Thoracic aorta (tissue), 2 donors: ENCODE data around the gene PRPSAP1. TPM values are rescaled to one million over a fixed set of nuclear protein-coding genes. Genes with fewer than 3 reads are reported as not detected.

Experiments
- ATAC-seq: fragments of 150-250 bp; one replicate; pipeline ENCODE4 v1.8.0; 2017; ENCODE audit warnings: low read depth; ENCODE audit not compliant: insufficient number of reproducible peaks, low FRiP score
- DNase-seq: peaks from one replicate; pipeline ENCODE4 v3.0.0-alpha.2; 2020; ENCODE audit warnings: low spot score
- H3K27ac ChIP-seq, 2 donors: fragments of 200-600 bp; sonication (generic); 1 replicate in 1 of 2; 2 replicates in 1 of 2; pipeline ENCODE4 v1.5.1; 2016; ENCODE audit warnings: mild to moderate bottlenecking in 2 of 2, moderate library complexity in 2 of 2
- H3K27me3 ChIP-seq: fragments of 200-600 bp; sonication (generic); replicated peaks from 2 replicates; pipeline ENCODE4 v1.6.0; 2016; ENCODE audit warnings: mild to moderate bottlenecking; ENCODE audit not compliant: insufficient read depth
- H3K36me3 ChIP-seq: fragments of 200-600 bp; sonication (generic); one replicate; pipeline ENCODE4 v1.5.1; 2016
- H3K4me1 ChIP-seq, 2 donors: fragments of 200-600 bp; sonication (generic); 1 replicate in 1 of 2; 2 replicates in 1 of 2; pipeline versions ENCODE4 v1.5.1 to v1.6.0; 2016; ENCODE audit warnings: low read depth in 2 of 2, mild to moderate bottlenecking in 1 of 2; ENCODE audit not compliant: control insufficient read depth in 1 of 2
- H3K4me3 ChIP-seq: fragments of 200-600 bp; sonication (generic); 2 replicates; pipeline ENCODE4 v1.5.1; 2016; ENCODE audit warnings: mild to moderate bottlenecking
- H3K9me3 ChIP-seq: fragments of 200-600 bp; sonication (generic); 2 replicates; pipeline ENCODE4 v1.5.1; 2016
- CTCF ChIP-seq: fragments of 200-600 bp; sonication (generic); IDR thresholded peaks from one replicate; pipeline ENCODE4 v1.5.1; 2019; ENCODE audit warnings: antibody characterized with exemption
- total RNA-seq, 2 donors: library from RNA; depleted of rRNA; stranded (reverse); fragments of >200 nt; gene quantifications; one replicate each; pipeline versions ENCODE4 v1.1.0 to v1.2.3, GENCODE V29; 2016

PRPSAP1 gene
- total RNA-seq, 2 donors from 2014 or later: 57.8 to 83.9 TPM

GRCh38 chr17:76292567-76292966, 61.1 kb downstream of the PRPSAP1 start:
- no peak for TF ChIP-seq CTCF
- Histone ChIP-seq H3K4me1 (no peaks in the 10 kb centered on the region), H3K4me3 (no peak overlapping the region), H3K27me3 (no peaks in the 10 kb centered on the region), H3K9me3 (no peaks in the 10 kb centered on the region), H3K27ac (no peak overlapping the region), H3K36me3 (peaks cover 14% of the 10 kb centered on the region)
- ATAC-seq (no peak), DNase-seq (no peak)

- Histone ChIP-seq H3K4me1 (peaks cover 0 to 4% of the 10 kb centered on the region in 2 donors), H3K27ac (no peak overlapping the region)
- no peak for ATAC-seq
Observed at GRCh38 chr17:76281573-76282371, 71.9 kb downstream of the PRPSAP1 start.

GRCh38 chr17:76280650-76281049, 73.1 kb downstream of the PRPSAP1 start:
- Histone ChIP-seq H3K4me3 (no peak overlapping the region), H3K27me3 (no peaks in the 10 kb centered on the region), H3K36me3 (no peaks in the 10 kb centered on the region), H3K27ac (no peak overlapping the region), H3K4me1 (peaks cover 0 to 4% of the 10 kb centered on the region in 2 donors), H3K9me3 (no peaks in the 10 kb centered on the region)
- DNase-seq: no peak
- TF ChIP-seq CTCF: no peak
- no peak for ATAC-seq

More at GRCh38 chr17:76281573-76282371, 71.9 kb downstream of the PRPSAP1 start:
- no peaks in the 10 kb centered on the region for H3K9me3 ChIP-seq
- H3K36me3 ChIP-seq: no peaks in the 10 kb centered on the region
- no peaks in the 10 kb centered on the region for H3K27me3 ChIP-seq
- no peak overlapping the region for H3K4me3 ChIP-seq
- DNase-seq: no peak
- no peak for TF ChIP-seq CTCF

- Histone ChIP-seq H3K9me3 (no peaks in the 10 kb centered on the region), H3K4me1 (peaks cover 0 to 4% of the 10 kb centered on the region in 2 donors), H3K27ac (no peak overlapping the region), H3K27me3 (no peaks in the 10 kb centered on the region), H3K36me3 (no peaks in the 10 kb centered on the region), H3K4me3 (no peak overlapping the region)
- ATAC-seq: no peak
- no peak for TF ChIP-seq CTCF
- DNase-seq: no peak
Observed at GRCh38 chr17:76279742-76280287, 73.9 kb downstream of the PRPSAP1 start.

- no peak for ATAC-seq
Observed at GRCh38 chr17:76278952-76279741, 74.6 kb downstream of the PRPSAP1 start.

More at GRCh38 chr17:76278952-76279741, 74.6 kb downstream of the PRPSAP1 start:
- Histone ChIP-seq H3K4me3 (no peak overlapping the region), H3K36me3 (no peaks in the 10 kb centered on the region), H3K27me3 (no peaks in the 10 kb centered on the region), H3K9me3 (no peaks in the 10 kb centered on the region), H3K4me1 (peaks cover 0 to 4% of the 10 kb centered on the region in 2 donors), H3K27ac (no peak overlapping the region)
- DNase-seq: peak; percentile 52
- TF ChIP-seq CTCF: peak; percentile 99
